GM21360 (cell line): ENCODE data around the gene TCERG1L.
"Not testable (repeated sequence)": the region's sequence is repeated elsewhere in the genome, so short reads cannot be mapped to it uniquely, and the experiment has no call there.

Experiments
- ATAC-seq: cut with Tn5 transposase; IDR thresholded peaks from one replicate; pipeline ENCODE4 v1.9.1; 2021; ENCODE audit warnings: mild to moderate bottlenecking, moderate library complexity; ENCODE audit not compliant: unreplicated experiment

Gene TCERG1L

GRCh38 chr10:131174211-131174565 is 137.3 kb downstream of the TCERG1L start:
- no peak for ATAC-seq

GRCh38 chr10:131173484-131174210 is 137.9 kb downstream of the TCERG1L start:
- no peak for ATAC-seq

GRCh38 chr10:131172433-131172832 is 139.1 kb downstream of the TCERG1L start:
- no peak for ATAC-seq

- no peak for ATAC-seq
Observed at GRCh38 chr10:131169146-131169545, 142.4 kb downstream of the TCERG1L start.

GRCh38 chr10:131168238-131168875 is 143.2 kb downstream of the TCERG1L start:
- ATAC-seq: no peak

- no peak for ATAC-seq
Observed at GRCh38 chr10:131167036-131167860, 144.3 kb downstream of the TCERG1L start.

GRCh38 chr10:131166486-131166885 is 145.0 kb downstream of the TCERG1L start:
- no peak for ATAC-seq

GRCh38 chr10:131165092-131165491 is 146.4 kb downstream of the TCERG1L start:
- ATAC-seq: no peak

GRCh38 chr10:131162866-131163843 is 148.4 kb downstream of the TCERG1L start:
- ATAC-seq: no peak

- ATAC-seq: no peak
Observed at GRCh38 chr10:131162211-131162610, 149.3 kb downstream of the TCERG1L start.

GRCh38 chr10:131161087-131161486 is 150.4 kb downstream of the TCERG1L start:
- no peak for ATAC-seq

- no peak for ATAC-seq
Observed at GRCh38 chr10:131160219-131160875, 151.2 kb downstream of the TCERG1L start.

- no peak for ATAC-seq
Observed at GRCh38 chr10:131159771-131160170, 151.8 kb downstream of the TCERG1L start.

GRCh38 chr10:131158695-131159094 is 152.8 kb downstream of the TCERG1L start:
- ATAC-seq: no peak

- ATAC-seq: no peak
Observed at GRCh38 chr10:131157899-131158298, 153.6 kb downstream of the TCERG1L start.

- ATAC-seq: no peak
Observed at GRCh38 chr10:131155876-131156230, 155.7 kb downstream of the TCERG1L start.

GRCh38 chr10:131155218-131155875 is 156.2 kb downstream of the TCERG1L start:
- ATAC-seq: no peak

GRCh38 chr10:131154306-131155025 is 157.1 kb downstream of the TCERG1L start:
- no peak for ATAC-seq

- ATAC-seq: not testable (repeated sequence)
Observed at GRCh38 chr10:131152456-131152855, 159.1 kb downstream of the TCERG1L start.
